HEK293T (cell line): ENCODE measurements around the gene OR8G1.
"Not testable (repeated sequence)": the region's sequence is repeated elsewhere in the genome, so short reads cannot be mapped to it uniquely, and the experiment has no call there.

Experiments used
- CTCF ChIA-PET: fragments of 350-600 bp; formaldehyde crosslinking; extraction: SDS; loops from one replicate; lab custom pipeline; 2021; ENCODE audit warnings: antibody characterized with exemption, inconsistent platforms; lab: Yijun Ruan, JAX
- POLR2A ChIA-PET: fragments of 350-600 bp; formaldehyde crosslinking; extraction: SDS; loops from one replicate; lab custom pipeline; 2020; ENCODE audit warnings: antibody characterized with exemption, inconsistent platforms; lab: Yijun Ruan, JAX
- DNase-seq: peaks from one replicate; pipeline ENCODE4 v3.0.0; 2012; ENCODE audit warnings: mixed read lengths; ENCODE audit errors: extremely low spot score
- ARNT ChIP-seq: fragments of 450-650 bp; IDR thresholded peaks from 2 replicates; pipeline ENCODE4 v1.6.1; 2017; ENCODE audit warnings: mild to moderate bottlenecking
- BHLHE40 ChIP-seq: fragments of 450-650 bp; IDR thresholded peaks from 2 replicates; pipeline ENCODE4 v1.6.1; 2016; ENCODE audit warnings: mild to moderate bottlenecking, moderate library complexity, borderline replicate concordance
- CTBP1 ChIP-seq: fragments of 450-650 bp; IDR thresholded peaks from 2 replicates; pipeline ENCODE4 v1.6.1; 2016; ENCODE audit warnings: borderline replicate concordance
- ELF4 ChIP-seq: fragments of 450-650 bp; IDR thresholded peaks from 2 replicates; pipeline ENCODE4 v1.6.1; 2017; ENCODE audit warnings: antibody characterized with exemption
- FOXA1 ChIP-seq: fragments of 450-650 bp; IDR thresholded peaks from 2 replicates; pipeline ENCODE4 v1.6.1; 2016; ENCODE audit warnings: mild to moderate bottlenecking
- FOXK2 ChIP-seq: fragments of 450-650 bp; IDR thresholded peaks from 2 replicates; pipeline ENCODE4 v1.6.1; 2016; ENCODE audit warnings: mild to moderate bottlenecking
- FOXM1 ChIP-seq: fragments of 450-650 bp; IDR thresholded peaks from 2 replicates; pipeline ENCODE4 v1.6.1; 2017; ENCODE audit warnings: mild to moderate bottlenecking, borderline replicate concordance
- HDGF ChIP-seq: fragments of 450-650 bp; IDR thresholded peaks from 2 replicates; pipeline ENCODE4 v1.6.1; 2017; ENCODE audit warnings: antibody characterized with exemption, borderline replicate concordance
- L3MBTL2 ChIP-seq: fragments of 450-650 bp; conservative IDR thresholded peaks from 2 replicates; pipeline ENCODE4 v1.6.1; 2016; ENCODE audit warnings: mild to moderate bottlenecking
- LEF1 ChIP-seq: fragments of 450-650 bp; IDR thresholded peaks from 2 replicates; pipeline ENCODE4 v1.6.1; 2017; ENCODE audit warnings: mild to moderate bottlenecking, borderline replicate concordance
- NFRKB ChIP-seq: fragments of 450-650 bp; IDR thresholded peaks from 2 replicates; pipeline ENCODE4 v1.6.1; 2016; ENCODE audit warnings: mild to moderate bottlenecking, moderate library complexity
- PKNOX1 ChIP-seq: fragments of 450-650 bp; IDR thresholded peaks from 2 replicates; pipeline ENCODE4 v1.6.1; 2016
- SP1 ChIP-seq: fragments of 450-650 bp; IDR thresholded peaks from 2 replicates; pipeline ENCODE4 v1.6.1; 2017
- SUZ12 ChIP-seq: fragments of 450-650 bp; IDR thresholded peaks from 2 replicates; pipeline ENCODE4 v1.6.1; 2016; ENCODE audit warnings: mild to moderate bottlenecking
- TARDBP ChIP-seq: fragments of 450-650 bp; IDR thresholded peaks from 2 replicates; pipeline ENCODE4 v1.6.1; 2016
- ZNF384 ChIP-seq: fragments of 450-650 bp; IDR thresholded peaks from 2 replicates; pipeline ENCODE4 v1.6.1; 2016

OR8G1 gene

DNA sequence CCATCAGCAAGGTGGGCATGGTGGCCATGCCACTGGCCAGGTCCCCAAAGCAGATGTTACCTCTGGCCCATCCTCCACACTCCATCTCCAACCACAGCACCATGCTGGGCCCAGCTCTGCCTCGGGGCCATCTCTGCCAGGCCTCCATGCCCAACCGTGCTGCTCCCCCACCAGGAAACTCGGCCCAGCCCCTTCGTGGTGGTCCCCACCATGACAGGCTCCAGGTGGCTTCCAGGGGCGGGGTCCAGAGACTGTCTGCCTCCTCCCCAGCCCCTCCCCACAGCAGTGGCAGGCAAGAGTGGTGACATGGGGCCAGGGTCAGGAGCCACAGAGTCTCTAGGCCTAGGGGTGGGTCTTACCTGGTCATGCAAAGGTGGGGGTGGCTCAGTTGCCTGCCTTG is 30.5 kb upstream of the OR8G1 start:
- DNase-seq, result no peak
- ChIA-PET CTCF (no interaction called here), POLR2A (no interaction called here)
- TF ChIP-seq LEF1 (no peak), ZNF384 (no peak), ELF4 (no peak)

DNA sequence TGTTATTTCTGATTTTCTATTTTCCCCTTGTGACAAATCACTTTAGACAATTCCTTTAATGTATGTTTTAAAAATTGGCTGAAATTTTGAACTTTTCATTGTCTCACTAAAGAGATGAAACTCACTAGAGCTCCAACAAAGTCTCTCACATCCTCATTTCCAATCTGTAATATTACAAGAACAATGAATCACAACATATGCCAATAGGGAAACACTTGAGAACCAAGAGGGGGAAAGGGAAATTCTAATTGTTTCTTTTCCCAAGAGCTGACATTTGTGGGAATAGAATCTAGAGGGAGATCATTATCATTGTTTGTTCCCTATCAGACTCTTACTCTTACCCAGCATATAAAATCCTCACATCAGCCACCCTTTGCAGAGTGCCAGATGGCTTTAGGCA is 29.6 kb upstream of the OR8G1 start:
- CTCF ChIA-PET, result no interaction called here
- TF ChIP-seq ARNT, result no peak
- TF ChIP-seq HDGF, result no peak
- no peak for TF ChIP-seq SUZ12
- TF ChIP-seq FOXM1, result no peak
- TF ChIP-seq FOXA1, result no peak
- TF ChIP-seq TARDBP, result no peak
- TF ChIP-seq CTBP1, result no peak
- no peak for TF ChIP-seq ZNF384
- no peak for TF ChIP-seq PKNOX1
- no peak for TF ChIP-seq L3MBTL2
- no peak for TF ChIP-seq NFRKB
- no peak for TF ChIP-seq LEF1
- no peak for TF ChIP-seq SP1
- no peak for DNase-seq
- POLR2A ChIA-PET, result no interaction called here

- CTCF ChIA-PET, result no interaction called here
- POLR2A ChIA-PET, result no interaction called here
- TF ChIP-seq SUZ12, result no peak
- TF ChIP-seq LEF1, result no peak
- no peak for TF ChIP-seq SP1
- TF ChIP-seq L3MBTL2, result no peak
- no peak for TF ChIP-seq CTBP1
- no peak for TF ChIP-seq FOXK2
- TF ChIP-seq BHLHE40, result no peak
Measured at GRCh38 chr11:124214027-124214426, 26.9 kb upstream of the OR8G1 start.

DNA sequence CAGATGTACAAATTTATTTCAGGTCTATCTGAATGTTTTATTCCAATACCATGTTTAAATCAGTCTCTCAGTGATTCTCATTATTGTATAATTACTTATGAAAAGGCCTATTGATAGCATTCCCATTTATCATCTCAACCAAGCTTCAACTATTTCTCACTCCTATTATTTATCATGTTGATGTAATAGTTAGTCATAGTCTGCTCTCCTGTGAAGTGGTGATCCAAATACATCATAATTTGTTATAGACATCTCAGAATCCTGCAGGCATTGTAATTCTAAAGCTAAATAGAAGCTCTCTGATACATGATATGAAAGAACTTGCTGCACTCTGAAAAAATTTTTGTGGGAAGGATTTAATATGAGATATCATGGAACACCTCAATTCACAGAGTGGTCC is 21.8 kb upstream of the OR8G1 start:
- CTCF ChIA-PET, result no interaction called here
- TF ChIP-seq FOXA1 (no peak), CTBP1 (no peak), PKNOX1 (no peak), FOXK2 (no peak), LEF1 (no peak), ELF4 (no peak), HDGF (no peak), SUZ12 (no peak), ARNT (no peak), BHLHE40 (no peak), TARDBP (no peak), SP1 (no peak), L3MBTL2 (no peak), NFRKB (no peak), FOXM1 (no peak), ZNF384 (no peak)
- POLR2A ChIA-PET, result no interaction called here
- no peak for DNase-seq

More at GRCh38 chr11:124214027-124214426, 26.9 kb upstream of the OR8G1 start:
- no peak for DNase-seq

GRCh38 chr11:124222407-124222806 is 18.5 kb upstream of the OR8G1 start:
- ChIA-PET POLR2A (no interaction called here), CTCF (interaction anchor here (0.7 kb wide), 1 partner anchor 25 kb away, joined by 3 read pairs; no protein-coding TSS in a partner anchor)
- TF ChIP-seq SP1 (no peak), HDGF (no peak), LEF1 (no peak), NFRKB (no peak), TARDBP (no peak), ELF4 (no peak), CTBP1 (no peak)

DNA sequence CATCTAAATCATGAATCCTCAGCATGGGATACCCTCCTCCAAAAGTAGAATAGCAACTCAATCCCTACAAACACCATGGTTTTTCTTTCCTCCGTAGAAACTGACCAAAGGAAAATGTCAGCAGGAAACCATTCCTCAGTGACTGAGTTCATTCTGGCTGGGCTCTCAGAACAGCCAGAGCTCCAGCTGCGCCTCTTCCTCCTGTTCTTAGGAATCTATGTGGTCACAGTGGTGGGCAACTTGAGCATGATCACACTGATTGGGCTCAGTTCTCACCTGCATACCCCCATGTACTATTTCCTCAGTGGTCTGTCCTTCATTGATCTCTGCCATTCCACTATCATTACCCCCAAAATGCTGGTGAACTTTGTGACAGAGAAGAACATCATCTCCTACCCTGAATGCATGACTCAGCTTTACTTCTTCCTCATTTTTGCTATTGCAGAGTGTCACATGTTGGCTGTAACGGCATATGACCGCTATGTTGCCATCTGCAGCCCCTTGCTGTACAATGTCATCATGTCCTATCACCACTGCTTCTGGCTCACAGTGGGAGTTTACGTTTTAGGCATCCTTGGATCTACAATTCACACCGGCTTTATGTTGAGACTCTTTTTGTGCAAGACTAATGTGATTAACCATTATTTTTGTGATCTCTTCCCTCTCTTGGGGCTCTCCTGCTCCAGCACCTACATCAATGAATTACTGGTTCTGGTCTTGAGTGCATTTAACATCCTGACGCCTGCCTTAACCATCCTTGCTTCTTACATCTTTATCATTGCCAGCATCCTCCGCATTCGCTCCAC is 16.1 kb upstream of the OR8G1 start:
- POLR2A ChIA-PET, DNase-seq: not testable (repeated sequence)
- CTCF ChIA-PET, result interaction anchor here (0.8 kb wide), 1 partner anchor 31 kb away, joined by 3 read pairs; no protein-coding TSS in a partner anchor

More at GRCh38 chr11:124222407-124222806, 18.5 kb upstream of the OR8G1 start:
- DNase-seq, result no peak

DNA sequence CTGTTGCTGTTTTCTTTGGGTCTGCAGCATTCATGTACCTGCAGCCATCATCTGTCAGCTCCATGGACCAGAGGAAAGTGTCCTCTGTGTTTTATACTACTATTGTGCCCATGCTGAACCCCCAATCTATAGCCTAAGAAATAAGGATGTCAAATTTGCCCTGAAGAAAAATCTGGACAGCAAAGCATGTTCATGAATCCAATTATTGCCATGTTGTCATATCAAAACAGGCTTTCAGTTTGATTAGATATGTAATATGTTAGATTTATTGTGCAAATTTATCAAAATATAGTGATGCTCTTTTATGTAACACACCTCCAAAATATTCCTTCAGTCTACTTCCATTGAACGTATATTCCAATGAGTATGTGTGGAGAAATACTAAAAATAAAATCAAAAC is 15.4 kb upstream of the OR8G1 start:
- ChIA-PET CTCF (no interaction called here), POLR2A (no interaction called here)
- TF ChIP-seq PKNOX1 (no peak), ELF4 (no peak), NFRKB (no peak), ZNF384 (no peak), CTBP1 (no peak), TARDBP (no peak), SP1 (no peak), SUZ12 (no peak), FOXK2 (no peak), FOXM1 (no peak), BHLHE40 (no peak), LEF1 (no peak), ARNT (no peak), L3MBTL2 (no peak), FOXA1 (no peak)
- no peak for DNase-seq
